Liver (tissue), 9 donors: ENCODE data around the gene FNDC8. TPM values are rescaled to one million over a fixed set of nuclear protein-coding genes. Genes with fewer than 3 reads are reported as not detected.

ENCODE experiments used
- DNase-seq: peaks from one replicate; pipeline ENCODE4 v3.0.0-alpha.2; 2017; ENCODE audit warnings: low spot score
- H3K27ac ChIP-seq, 2 donors: one replicate each; pipeline ENCODE4 v1.7.0; 2013; ENCODE audit warnings: inconsistent platforms in 2 of 2, low read length in 2 of 2, control low read depth in 1 of 2, low read depth in 1 of 2, mild to moderate bottlenecking in 1 of 2
- H3K27me3 ChIP-seq, 4 donors: one replicate each; pipeline versions ENCODE4 v1.6.1 to v1.7.0; 2013; ENCODE audit warnings: low read length in 3 of 4, inconsistent platforms in 1 of 4, mild to moderate bottlenecking in 1 of 4, moderate library complexity in 1 of 4; ENCODE audit not compliant: control insufficient read depth in 4 of 4, insufficient read depth in 4 of 4
- H3K36me3 ChIP-seq, 4 donors: one replicate each; pipeline versions ENCODE4 v1.6.1 to v1.7.0; 2013; ENCODE audit warnings: low read length in 3 of 4, mild to moderate bottlenecking in 3 of 4, low read depth in 1 of 4, moderate library complexity in 1 of 4; ENCODE audit not compliant: control insufficient read depth in 4 of 4, insufficient read depth in 3 of 4
- H3K4me1 ChIP-seq, 4 donors: one replicate each; pipeline versions ENCODE4 v1.6.1 to v1.7.0; 2013; ENCODE audit warnings: low read length in 3 of 4, mild to moderate bottlenecking in 3 of 4, moderate library complexity in 1 of 4; ENCODE audit not compliant: control insufficient read depth in 4 of 4, insufficient read depth in 4 of 4
- H3K4me3 ChIP-seq, 3 donors: one replicate each; pipeline versions ENCODE4 v1.6.1 to v1.7.0; 2013; ENCODE audit warnings: low read length in 3 of 3, control low read depth in 1 of 3, low read depth in 1 of 3, mild to moderate bottlenecking in 1 of 3
- H3K9ac ChIP-seq, 2 donors: one replicate each; pipeline ENCODE4 v1.7.0; 2013; ENCODE audit warnings: low read length in 2 of 2, mild to moderate bottlenecking in 2 of 2, moderate library complexity in 2 of 2, control low read depth in 1 of 2, low read depth in 1 of 2
- H3K9me3 ChIP-seq, 4 donors: one replicate each; pipeline versions ENCODE4 v1.6.1 to v1.7.0; 2013; ENCODE audit warnings: low read length in 3 of 4; ENCODE audit not compliant: control insufficient read depth in 4 of 4
- ATF3 ChIP-seq: IDR thresholded peaks from 2 replicates; pipeline ENCODE4 v1.6.1; 2016; ENCODE audit warnings: antibody characterized with exemption
- CTCF ChIP-seq: fragments of 150-350 bp; IDR thresholded peaks from 2 replicates; pipeline ENCODE4 v1.5.1; 2017; ENCODE audit warnings: improper control_type of control experiment, low read depth, low read length; ENCODE audit not compliant: missing input control
- FOXA2 ChIP-seq: IDR thresholded peaks from 2 replicates; pipeline ENCODE4 v1.6.1; 2016; ENCODE audit warnings: antibody characterized with exemption
- GABPA ChIP-seq, 2 donors: IDR thresholded peaks in 1 of 2; conservative IDR thresholded peaks in 1 of 2; 2 replicates each; pipeline ENCODE4 v1.6.1; 2016; ENCODE audit warnings: antibody characterized with exemption in 2 of 2, mild to moderate bottlenecking in 1 of 2, moderate library complexity in 1 of 2
- HNF4A ChIP-seq, 2 donors: conservative IDR thresholded peaks; 2 replicates each; pipeline ENCODE4 v1.6.1; 2016; ENCODE audit warnings: antibody characterized with exemption in 2 of 2, mild to moderate bottlenecking in 2 of 2
- HNF4G ChIP-seq: IDR thresholded peaks from 2 replicates; pipeline ENCODE4 v1.6.1; 2016; ENCODE audit warnings: antibody characterized with exemption
- JUND ChIP-seq, 2 donors: IDR thresholded peaks; 2 replicates each; pipeline ENCODE4 v1.6.1; 2016; ENCODE audit warnings: antibody characterized with exemption in 2 of 2
- MAX ChIP-seq: IDR thresholded peaks from 2 replicates; pipeline ENCODE4 v1.6.1; 2016; ENCODE audit warnings: antibody characterized with exemption
- NR2F2 ChIP-seq: IDR thresholded peaks from 2 replicates; pipeline ENCODE4 v1.6.1; 2016; ENCODE audit warnings: antibody characterized with exemption
- RAD21 ChIP-seq, 2 donors: IDR thresholded peaks; 2 replicates each; pipeline ENCODE4 v1.6.1; 2016; ENCODE audit warnings: antibody characterized with exemption in 2 of 2, mild to moderate bottlenecking in 2 of 2
- RXRA ChIP-seq, 2 donors: IDR thresholded peaks; 2 replicates each; pipeline ENCODE4 v1.6.1; 2017 to 2018; ENCODE audit warnings: antibody characterized with exemption in 2 of 2, mild to moderate bottlenecking in 1 of 2
- SP1 ChIP-seq: IDR thresholded peaks from 2 replicates; pipeline ENCODE4 v1.6.1; 2018; ENCODE audit warnings: antibody characterized with exemption, mild to moderate bottlenecking
- TAF1 ChIP-seq: conservative IDR thresholded peaks from 2 replicates; pipeline ENCODE4 v1.6.1; 2016; ENCODE audit warnings: antibody characterized with exemption, mild to moderate bottlenecking
- ZBTB33 ChIP-seq: IDR thresholded peaks from 2 replicates; pipeline ENCODE4 v1.6.1; 2016; ENCODE audit warnings: antibody characterized with exemption
- WGBS: extraction: QIAGEN DNeasy Blood & Tissue Kit; methylation state at CpG from one replicate; pipeline ENCODE4 v1.1.7; 2013; 5-methylcytosine and 5-hydroxymethylcytosine counted together
- polyA plus RNA-seq, 2 donors: library from polyadenylated mRNA; stranded (reverse) in 1 of 2; unstranded in 1 of 2; fragments of 200-250 nt in 1 of 2; fragments of >200 nt in 1 of 2; fragmentation: Nextera tagmentation in 1 of 2; extraction: Ambion mirVana in 1 of 2; gene quantifications; one replicate each; pipeline versions ENCODE4 v1.2.1 to v1.2.3, GENCODE V29; 2013 to 2015
- total RNA-seq, 2 donors: library from RNA; depleted of rRNA; stranded (reverse); fragments of >200 nt; gene quantifications; one replicate each; pipeline ENCODE4 v1.2.3, GENCODE V29; 2014
- donor health status: healthy.
- donor health status: healthy.
- donor health status: healthy.
- donor health status: healthy.
- donor health status: healthy.

The FNDC8 gene
- total and polyA plus RNA-seq, 4 donors, result not detected

GRCh38 chr17:35159940-35160339 is 38.5 kb downstream of the FNDC8 start:
- Histone ChIP-seq H3K9me3 (no peaks in the 10 kb centered on the region), H3K36me3 (no peaks in the 10 kb centered on the region), H3K4me1 (no peaks in the 10 kb centered on the region), H3K9ac (no peak overlapping the region), H3K27me3 (no peaks in the 10 kb centered on the region), H3K27ac (no peak overlapping the region), H3K4me3 (no peak overlapping the region)
- DNase-seq, result no peak
- 76% methylated on average over 2 of the region's 2 CpGs for WGBS
- TF ChIP-seq NR2F2 (no peak), TAF1 (no peak), GABPA (IDR thresholded peaks at IDR 0.05 in 1 of 2, conservative IDR thresholded peaks at IDR 0.05 in 1 of 2) (no peak), ZBTB33 (no peak), HNF4A (conservative IDR thresholded peaks at IDR 0.05) (no peak)

GRCh38 chr17:35160354-35161201 is 39.2 kb downstream of the FNDC8 start:
- Histone ChIP-seq H3K27me3 (no peaks in the 10 kb centered on the region), H3K4me3 (no peak overlapping the region), H3K4me1 (no peaks in the 10 kb centered on the region), H3K36me3 (no peaks in the 10 kb centered on the region), H3K9me3 (no peaks in the 10 kb centered on the region), H3K27ac (no peak overlapping the region), H3K9ac (no peak overlapping the region)
- DNase-seq, result no peak
- no peak for TF ChIP-seq HNF4A (conservative IDR thresholded peaks at IDR 0.05)
- TF ChIP-seq TAF1, result no peak
- TF ChIP-seq RAD21 (IDR thresholded peaks at IDR 0.05), result no peak
- no peak for TF ChIP-seq RXRA (IDR thresholded peaks at IDR 0.05)
- TF ChIP-seq FOXA2, result no peak
- TF ChIP-seq SP1, result no peak
- TF ChIP-seq GABPA (IDR thresholded peaks at IDR 0.05 in 1 of 2, conservative IDR thresholded peaks at IDR 0.05 in 1 of 2), result no peak
- no peak for TF ChIP-seq ATF3
- TF ChIP-seq JUND (IDR thresholded peaks at IDR 0.05), result no peak
- TF ChIP-seq MAX, result no peak
- no peak for TF ChIP-seq HNF4G
- 74% methylated on average over 13 of the region's 13 CpGs for WGBS

- Histone ChIP-seq H3K27ac (peak overlapping the region in 1 of 2 donors; percentile 21), H3K9me3 (no peaks in the 10 kb centered on the region), H3K27me3 (no peaks in the 10 kb centered on the region), H3K4me1 (no peaks in the 10 kb centered on the region), H3K36me3 (no peaks in the 10 kb centered on the region), H3K9ac (no peak overlapping the region), H3K4me3 (no peak overlapping the region)
- WGBS, result 68% methylated on average over 3 of the region's 3 CpGs
- no peak for TF ChIP-seq FOXA2
- no peak for TF ChIP-seq TAF1
- TF ChIP-seq ZBTB33, result no peak
- TF ChIP-seq RXRA (IDR thresholded peaks at IDR 0.05), result no peak
- TF ChIP-seq ATF3, result no peak
- TF ChIP-seq MAX, result no peak
- TF ChIP-seq RAD21 (IDR thresholded peaks at IDR 0.05), result no peak
- no peak for TF ChIP-seq JUND (IDR thresholded peaks at IDR 0.05)
- TF ChIP-seq CTCF, result no peak
- no peak for TF ChIP-seq NR2F2
- TF ChIP-seq SP1, result no peak
- DNase-seq, result no peak
Observed at GRCh38 chr17:35161281-35161761, 39.9 kb downstream of the FNDC8 start.
